HCT116 (cell line): ENCODE data around the gene TBC1D4. TPM values are rescaled to one million over a fixed set of nuclear protein-coding genes. Genes with fewer than 3 reads are reported as not detected.

ENCODE experiments used
- ATAC-seq: fragments of 200-7000 bp; cut with Tn5 transposase; 2 replicates; pipeline ENCODE4 v1.9.1; 2020; ENCODE audit warnings: mild to moderate bottlenecking, moderate library complexity
- BruUV-seq: library from RNA; stranded (reverse); fragments of 400-500 nt; replicated peaks from 2 replicates; lab custom pipeline; 2021; lab: Mats Ljungman, UMichigan
- CTCF ChIA-PET: fragments of 300-600 bp; sonication (Branson Sonifier 250); formaldehyde crosslinking; loops from one replicate; lab custom pipeline; 2021; ENCODE audit warnings: antibody characterized with exemption; lab: Charles Lee
- POLR2A ChIA-PET: fragments of 300-600, 350-600 bp; sonication (Branson Sonifier 250); formaldehyde crosslinking; loops from one replicate; lab custom pipeline; 2021; ENCODE audit warnings: antibody characterized with exemption; lab: Charles Lee
- RAD21 ChIA-PET, 2 experiments: fragments of 300-600 bp; sonication (Branson Sonifier 250); formaldehyde crosslinking; loops; one replicate each; lab custom pipeline; 2023; ENCODE audit warnings: low total read pairs in 2 of 2; ENCODE audit not compliant: uncharacterized antibody in 2 of 2, unreplicated experiment in 2 of 2, low non-redundant PET in 1 of 2; lab: Charles Lee
- DNase-seq: peaks from one replicate; pipeline ENCODE4 v3.0.0-alpha.2; 2010; ENCODE audit warnings: low read depth, low spot score
- H2AFZ ChIP-seq: fragments of 200-600 bp; shearing (Covaris generic), sonication (generic); 2 replicates; pipeline ENCODE4 v1.6.1; 2017; ENCODE audit warnings: low read depth, mixed run types, mixed read lengths, antibody characterized with exemption, low read length; ENCODE audit not compliant: poor library complexity, severe bottlenecking
- H3K27ac ChIP-seq: 2 replicates; pipeline ENCODE4 v1.5.1; 2012; ENCODE audit warnings: low read depth, low read length
- H3K27me3 ChIP-seq: fragments of 200-600 bp; sonication (generic); 2 replicates; pipeline ENCODE4 v1.6.1; 2016; ENCODE audit warnings: mixed run types, low read length, mixed read lengths; ENCODE audit not compliant: insufficient read depth
- H3K36me3 ChIP-seq, 2 experiments: fragments of 200-500 bp in 1 of 2; fragments of 200-600 bp in 1 of 2; sonication (Bioruptor generic) in 1 of 2; sonication (generic) in 1 of 2; 2 replicates each; pipeline versions ENCODE4 v1.5.1 to v1.6.1; 2014 to 2016; ENCODE audit warnings: low read length in 2 of 2, inconsistent platforms in 1 of 2, mixed read lengths in 1 of 2, mixed run types in 1 of 2; ENCODE audit not compliant: insufficient read depth in 2 of 2, control insufficient read depth in 1 of 2
- H3K4me1 ChIP-seq, 2 experiments: fragments of 200-600 bp in 1 of 2; sonication (generic) in 1 of 2; 2 replicates each; pipeline versions ENCODE4 v1.5.1 to v1.6.1; 2012 to 2017; ENCODE audit warnings: low read length in 2 of 2, inconsistent platforms in 1 of 2, mild to moderate bottlenecking in 1 of 2, mixed read lengths in 1 of 2, mixed run types in 1 of 2, moderate library complexity in 1 of 2; ENCODE audit not compliant: insufficient read depth in 2 of 2, control insufficient read depth in 1 of 2
- H3K4me2 ChIP-seq: fragments of 200-600 bp; sonication (generic); 2 replicates; pipeline ENCODE4 v1.6.1; 2017; ENCODE audit warnings: mixed run types, low read length, mixed read lengths
- H3K4me3 ChIP-seq, 2 experiments: fragments of 200-600 bp in 1 of 2; sonication (generic) in 1 of 2; replicated peaks in 1 of 2; 2 replicates each; pipeline ENCODE4 v1.5.1; 2011 to 2016; ENCODE audit warnings: low read length in 2 of 2, control low read depth in 1 of 2, low read depth in 1 of 2, mild to moderate bottlenecking in 1 of 2, mixed read lengths in 1 of 2, mixed run types in 1 of 2
- H3K79me2 ChIP-seq: fragments of 200-600 bp; sonication (generic); 2 replicates; pipeline ENCODE4 v1.6.1; 2017; ENCODE audit warnings: mild to moderate bottlenecking, mixed run types, low read length, moderate library complexity, mixed read lengths; ENCODE audit not compliant: insufficient read depth
- H3K9ac ChIP-seq: fragments of 200-600 bp; sonication (generic); 2 replicates; pipeline ENCODE4 v1.6.1; 2016; ENCODE audit warnings: low read length, mixed read lengths
- H3K9me2 ChIP-seq: fragments of 200-600 bp; sonication (generic), shearing (Covaris generic); 2 replicates; pipeline ENCODE4 v1.6.1; 2017; ENCODE audit warnings: mixed run types, mild to moderate bottlenecking, moderate library complexity; ENCODE audit not compliant: insufficient read depth
- H3K9me3 ChIP-seq, 2 experiments: fragments of 200-500 bp in 1 of 2; fragments of 200-600 bp in 1 of 2; sonication (Bioruptor generic) in 1 of 2; sonication (generic) in 1 of 2; 2 replicates each; pipeline ENCODE4 v1.6.1; 2014 to 2017; ENCODE audit warnings: low read length in 2 of 2, mixed read lengths in 2 of 2, inconsistent platforms in 1 of 2, low read depth in 1 of 2, mild to moderate bottlenecking in 1 of 2, mixed run types in 1 of 2, moderate library complexity in 1 of 2; ENCODE audit not compliant: control insufficient read depth in 1 of 2, insufficient read depth in 1 of 2
- H4K20me1 ChIP-seq: fragments of 200-600 bp; sonication (generic), shearing (Covaris generic); 2 replicates; pipeline ENCODE4 v1.6.1; 2017; ENCODE audit warnings: mixed run types, mild to moderate bottlenecking, moderate library complexity; ENCODE audit not compliant: insufficient read depth
- CBX3 ChIP-seq: IDR thresholded peaks from 2 replicates; pipeline ENCODE4 v1.6.1; 2012; ENCODE audit warnings: low read depth
- CTCF ChIP-seq, 3 experiments: fragments of 200-600 bp in 1 of 3; sonication (generic) in 1 of 3; IDR thresholded peaks in 2 of 3; conservative IDR thresholded peaks in 1 of 3; 2 replicates each; pipeline ENCODE4 v1.5.1; 2012 to 2017; ENCODE audit warnings: low read depth in 2 of 3, low read length in 2 of 3, antibody characterized with exemption in 1 of 3, borderline replicate concordance in 1 of 3, control low read depth in 1 of 3, mild to moderate bottlenecking in 1 of 3, mixed read lengths in 1 of 3, mixed run types in 1 of 3, moderate library complexity in 1 of 3; ENCODE audit not compliant: insufficient read depth in 1 of 3
- EZH2 ChIP-seq: fragments of 200-600 bp; sonication (generic); IDR thresholded peaks from 2 replicates; pipeline ENCODE4 v1.6.1; 2017; ENCODE audit warnings: antibody characterized with exemption, mixed run types
- EZH2phosphoT487 ChIP-seq: fragments of 200-600 bp; IDR thresholded peaks from 2 replicates; pipeline ENCODE4 v1.6.1; 2018; ENCODE audit warnings: antibody characterized with exemption, borderline replicate concordance
- FOSL1 ChIP-seq: IDR thresholded peaks from 2 replicates; pipeline ENCODE4 v1.6.1; 2012; ENCODE audit warnings: low read depth
- POLR2A ChIP-seq: IDR thresholded peaks from 2 replicates; pipeline ENCODE4 v1.7.0; 2011; ENCODE audit warnings: borderline replicate concordance; ENCODE audit not compliant: insufficient read depth, insufficient read length; ENCODE audit errors: extremely low read depth
- SP1 ChIP-seq: IDR thresholded peaks from 2 replicates; pipeline ENCODE4 v1.6.1; 2012; ENCODE audit warnings: low read depth
- TCF7L2 ChIP-seq: IDR thresholded peaks from 2 replicates; pipeline ENCODE4 v1.7.0; 2011; ENCODE audit warnings: borderline replicate concordance, inconsistent platforms; ENCODE audit not compliant: insufficient read depth, insufficient read length; ENCODE audit errors: extremely low read depth
- ZBTB33 ChIP-seq: IDR thresholded peaks from 2 replicates; pipeline ENCODE4 v1.6.1; 2011; ENCODE audit warnings: mild to moderate bottlenecking, low read length, moderate library complexity; ENCODE audit not compliant: insufficient replicate concordance; ENCODE audit errors: extremely low read depth
- intact Hi-C: fragments of 100-400 bp; cut with micrococcal nuclease; formaldehyde crosslinking; loops from 2 replicates; pipeline ENCODE4 v1.10.0; 2022
- total RNA-seq: library from RNA; stranded (reverse); gene quantifications from one replicate; pipeline ENCODE4 v1.2.1, GENCODE V29; 2021; ENCODE audit not compliant: unreplicated experiment

Gene TBC1D4
- total RNA-seq, 1 experiment from 2014 or later, result 24.6 TPM

DNA sequence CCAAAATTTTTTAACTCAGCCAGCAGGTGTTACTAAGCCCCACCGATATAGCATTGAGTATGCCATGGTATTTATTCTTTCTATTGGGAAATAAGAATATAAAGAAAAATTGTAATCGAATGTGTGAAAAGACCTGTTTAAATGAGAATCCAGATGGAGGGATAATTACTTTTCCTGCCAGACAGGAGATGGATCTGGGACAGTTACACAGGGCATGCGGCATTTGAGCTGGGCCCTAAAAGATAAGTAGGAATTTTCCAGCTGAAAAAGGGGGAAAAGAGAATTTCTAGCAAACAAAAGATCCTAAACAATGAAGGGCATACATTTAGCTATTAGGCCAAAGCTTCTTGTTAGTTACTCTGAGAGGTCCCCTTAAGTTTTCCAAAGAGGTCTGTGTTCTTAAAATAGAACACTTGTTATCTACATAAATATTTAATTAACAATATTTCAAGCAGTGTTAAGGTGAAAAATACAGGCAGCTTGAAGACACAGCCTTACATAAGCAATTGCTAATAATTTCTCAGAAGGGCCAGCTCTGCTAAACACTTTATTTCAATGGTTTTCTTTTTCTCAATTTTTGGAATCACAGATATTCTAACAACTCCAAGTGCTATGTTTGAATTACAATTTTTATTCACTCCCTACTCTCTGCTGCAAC is 63.7 kb downstream of the TBC1D4 start:
- no peak overlapping the region for H3K9ac ChIP-seq
- no peaks in the 10 kb centered on the region for H3K9me3 ChIP-seq
- no peak overlapping the region for H3K4me2 ChIP-seq
- H2AFZ ChIP-seq, result no peak overlapping the region
- no peaks in the 10 kb centered on the region for H3K36me3 ChIP-seq
- peaks cover 12% of the 10 kb centered on the region; the same call in 1 of the 2 replicates for H3K79me2 ChIP-seq
- ChIA-PET POLR2A (interaction anchor here (0.9 kb wide), 1 partner anchor 28 kb away, joined by 4 read pairs; no protein-coding TSS in a partner anchor), RAD21 (no interaction called here), CTCF (no interaction called here)
- BruUV-seq, result no TSS peak
- 0 out of 2 replicates have a peak, but pooled peaks cover 4% of the 10 kb centered on the region for H4K20me1 ChIP-seq
- DNase-seq, result no peak
- no peaks in the 10 kb centered on the region for H3K27me3 ChIP-seq
- ATAC-seq, result no peak
- H3K27ac ChIP-seq, result no peak overlapping the region
- no peak overlapping the region for H3K4me3 ChIP-seq
- intact Hi-C loops, result no loop called here
- no peak for TF ChIP-seq TCF7L2
- TF ChIP-seq FOSL1, result no peak
- TF ChIP-seq EZH2, result no peak
- no peak for TF ChIP-seq POLR2A
- TF ChIP-seq ZBTB33, result no peak
- TF ChIP-seq SP1, result no peak
- TF ChIP-seq CBX3, result no peak
- no peak for TF ChIP-seq CTCF (IDR thresholded peaks at IDR 0.05 in 2 of 3, conservative IDR thresholded peaks at IDR 0.05 in 1 of 3; ENCODE audit: borderline replicate concordance in 1 of 3, insufficient read depth in 1 of 3, low read depth in 2 of 3, low read length in 2 of 3)
- TF ChIP-seq EZH2phosphoT487, result no peak
- peaks cover 23 to 24% of the 10 kb centered on the region in 2 experiments for H3K4me1 ChIP-seq
- no peaks in the 10 kb centered on the region for H3K9me2 ChIP-seq
